T-helper 22 cell (primary cell): Measurements from ENCODE around the gene MSANTD2.
A peak's percentile ranks its signal among the peaks of the same experiment; 100 is the strongest.
"Not testable (repeated sequence)": the region's sequence is repeated elsewhere in the genome, so short reads cannot be mapped to it uniquely, and the experiment has no call there.

Experiments used
- DNase-seq: peaks from one replicate; pipeline ENCODE4 v3.0.0-alpha.2; 2020; ENCODE audit warnings: low read depth

MSANTD2 gene

DNA sequence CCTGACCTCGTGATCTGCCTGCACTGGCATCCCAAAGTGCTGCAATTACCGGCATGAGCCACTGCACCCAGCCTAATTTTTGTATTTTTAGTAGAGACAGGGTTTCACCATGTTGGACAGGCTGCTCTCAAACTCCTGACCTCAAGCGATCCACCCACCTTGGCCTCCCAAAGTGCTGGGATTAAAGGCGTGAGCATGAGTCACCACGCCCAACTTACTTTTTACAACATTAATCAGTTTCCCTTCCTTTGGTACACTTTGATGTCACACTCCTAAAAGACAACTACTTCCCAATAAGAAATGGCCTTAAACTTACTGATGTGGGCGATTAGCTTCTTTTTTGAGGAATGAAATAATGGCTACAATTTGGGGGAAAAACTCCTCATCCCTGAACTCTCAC, 29.2 kb downstream of the MSANTD2 start:
- not testable (repeated sequence) for DNase-seq

DNA sequence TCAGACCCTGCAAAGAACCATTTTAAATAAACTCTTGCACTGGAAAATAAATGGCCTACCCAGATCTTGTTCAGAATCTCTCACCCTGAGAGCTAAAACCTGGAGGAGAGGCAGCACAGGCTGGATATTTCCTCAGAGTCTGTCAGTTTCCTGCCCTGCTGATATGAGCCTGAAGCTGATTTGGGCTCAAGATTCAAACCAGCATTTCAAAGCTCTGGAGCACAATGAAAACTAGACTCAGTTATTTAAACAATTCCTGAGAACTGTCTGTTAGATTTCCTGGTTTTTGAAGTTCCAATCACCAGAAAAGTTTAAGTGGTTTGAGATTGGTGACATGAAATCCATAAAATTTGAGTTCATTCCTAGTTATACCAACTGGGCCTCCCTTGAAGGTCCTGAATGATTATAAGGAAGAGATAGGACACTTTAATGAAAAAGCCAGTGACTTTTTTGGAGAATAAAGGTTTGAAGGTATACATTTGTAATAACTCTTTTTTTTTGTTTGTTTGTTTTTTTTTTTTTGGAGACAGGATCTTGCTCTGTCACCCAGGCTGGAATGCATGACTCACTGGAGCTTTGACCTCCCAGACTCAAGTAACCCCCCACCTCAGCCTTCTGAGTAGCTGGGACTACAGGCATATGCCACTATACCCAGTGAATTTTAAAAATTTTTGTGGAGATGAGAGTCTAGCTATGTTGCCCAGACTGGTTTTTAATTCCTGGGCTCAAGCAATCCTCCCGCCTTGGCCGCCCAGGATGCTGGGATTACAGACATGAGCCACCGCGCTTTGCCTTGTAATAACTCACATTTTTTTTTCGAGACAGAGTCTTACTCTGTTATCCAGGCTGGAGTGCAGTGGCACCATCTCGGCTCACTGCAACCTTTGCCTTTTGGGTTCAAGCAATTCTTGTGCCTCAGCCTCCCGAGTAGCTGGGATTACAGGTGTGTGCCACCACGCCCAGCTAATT, 30.1 kb downstream of the MSANTD2 start:
- no peak for DNase-seq

DNA sequence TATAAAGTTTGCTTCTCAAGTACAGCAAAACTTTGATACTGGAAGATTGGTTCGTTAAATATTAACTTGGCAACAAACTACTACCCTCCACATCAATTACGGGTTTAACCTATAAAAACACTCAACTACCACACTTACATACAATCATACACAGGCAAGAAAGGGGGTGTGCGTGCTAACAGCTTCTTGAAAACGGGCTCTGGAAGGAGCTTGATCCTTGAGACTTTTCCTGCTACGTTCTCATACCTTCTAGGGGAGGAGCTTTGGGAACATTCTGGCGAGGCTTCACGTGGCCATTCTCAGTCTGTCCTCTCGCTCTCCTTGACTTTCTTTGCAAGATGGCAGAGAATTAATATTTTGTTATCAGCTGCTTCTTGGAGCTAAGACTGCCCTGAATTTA, 31.3 kb downstream of the MSANTD2 start:
- no peak for DNase-seq

DNA sequence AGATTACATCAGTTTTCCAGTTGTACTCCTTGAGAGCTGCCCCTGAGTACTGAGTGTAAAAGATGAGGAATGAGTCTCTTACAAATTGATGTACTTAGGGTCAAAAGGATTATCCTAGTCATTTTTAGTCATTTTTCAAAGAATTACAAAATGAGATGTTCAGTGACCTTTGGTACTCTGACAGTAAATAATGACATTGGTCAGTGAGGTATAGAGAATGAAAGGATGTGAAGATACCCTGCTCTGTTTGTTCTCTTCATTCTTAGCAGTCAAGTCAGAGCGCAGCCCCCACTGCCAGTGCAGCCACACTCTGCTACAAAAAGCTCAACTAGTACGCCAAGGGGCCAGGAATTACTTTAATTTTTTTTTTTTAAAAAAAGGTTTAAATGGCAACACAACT, 34.0 kb downstream of the MSANTD2 start:
- DNase-seq = no peak

DNA sequence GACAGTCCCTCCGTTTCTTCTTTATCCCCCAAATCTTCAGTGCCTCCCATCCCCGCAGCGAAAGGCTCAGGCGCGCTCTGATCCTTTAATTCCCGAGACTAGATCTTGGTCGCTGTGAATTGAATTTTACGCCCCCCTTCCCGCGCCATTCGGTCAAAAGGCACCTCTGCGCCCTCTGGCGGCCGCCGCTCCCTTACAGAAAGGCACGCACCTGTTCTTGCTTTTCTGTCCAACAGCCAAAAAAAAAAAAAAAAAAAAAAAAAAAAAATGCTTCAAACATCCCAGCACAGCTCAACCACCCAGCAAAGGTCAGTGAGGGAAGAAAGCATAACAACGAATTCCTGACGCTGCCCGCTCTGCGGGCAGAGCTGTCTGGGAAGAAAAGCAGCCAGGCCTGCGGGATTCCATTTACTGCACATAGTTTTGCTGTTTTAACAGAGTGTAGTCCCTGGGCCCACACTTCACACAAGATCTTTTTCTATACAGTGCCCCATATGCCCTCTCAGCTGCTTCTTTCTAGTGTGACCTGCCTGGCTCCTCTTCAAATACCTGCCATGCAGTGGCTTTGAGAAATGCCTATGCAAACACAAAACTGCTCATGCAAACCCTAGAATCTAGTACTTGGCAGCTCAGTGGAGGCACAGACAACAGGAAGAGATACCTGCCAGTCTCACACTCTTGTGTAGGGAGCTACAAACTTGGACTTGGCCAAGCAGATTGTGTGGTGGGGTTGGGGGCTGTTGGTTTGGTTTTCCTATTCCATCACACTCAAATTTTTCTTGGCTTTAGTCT, 36.9 kb downstream of the MSANTD2 start:
- peak; percentile 61 for DNase-seq

DNA sequence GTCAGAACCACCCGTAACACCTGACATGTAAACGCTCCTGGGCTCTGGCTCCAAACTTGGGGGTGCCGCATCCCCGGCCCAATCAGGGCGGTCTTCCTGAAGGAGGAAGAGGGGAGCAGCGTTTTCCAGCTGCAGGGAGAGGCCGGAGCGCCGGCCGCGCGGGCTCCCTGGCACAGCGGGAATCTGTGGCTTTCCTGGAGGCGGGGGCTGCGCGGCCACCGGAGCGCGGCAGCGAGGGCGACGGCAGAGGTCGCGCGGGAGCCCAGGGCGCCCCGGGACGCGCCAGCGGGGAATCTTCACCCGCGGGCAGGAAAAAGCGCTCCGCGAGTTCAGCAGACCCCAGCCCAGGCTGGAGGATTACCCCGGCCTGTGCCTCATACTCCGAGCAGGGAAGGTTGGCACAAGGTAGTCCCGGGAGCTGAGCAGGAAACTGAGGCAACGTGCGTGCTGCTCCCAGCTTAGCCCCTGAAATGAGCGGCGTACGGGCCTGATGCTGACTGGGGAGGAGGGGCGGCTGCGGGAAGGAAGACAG, 37.5 kb downstream of the MSANTD2 start:
- DNase-seq = no peak

DNA sequence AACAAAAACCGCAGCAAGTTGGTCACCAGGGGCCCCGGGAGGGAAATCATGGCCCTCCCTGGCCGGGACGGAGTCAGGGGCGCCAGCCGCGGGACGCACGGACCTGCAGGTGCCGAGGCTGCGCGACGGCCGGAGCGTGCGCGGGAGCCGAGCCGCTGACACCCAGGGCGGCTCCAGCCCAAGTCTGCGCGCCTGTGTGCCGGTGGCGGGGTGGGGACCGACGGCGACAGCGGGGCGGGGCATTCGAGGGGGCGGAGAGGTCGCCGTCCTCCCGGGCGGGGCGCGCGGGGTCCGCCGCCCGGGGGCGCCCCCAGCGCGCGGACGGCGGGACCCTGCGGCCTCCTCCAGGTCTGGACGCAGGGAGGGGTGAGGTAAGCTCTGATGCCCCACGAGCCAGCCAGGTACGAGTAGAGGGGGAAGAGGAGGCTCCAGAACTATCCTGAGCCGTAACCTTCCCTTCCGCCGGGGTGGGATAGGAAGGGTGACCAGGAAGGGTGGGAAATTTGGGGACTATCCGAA, 38.0 kb downstream of the MSANTD2 start, which contains the start of gene ESAM:
ESAM (minus strand) TSS at position 186 of the 519 bp plus-strand sequence; CDS start at position 50, 136 bp downstream.
- peak; percentile 43 for DNase-seq

DNA sequence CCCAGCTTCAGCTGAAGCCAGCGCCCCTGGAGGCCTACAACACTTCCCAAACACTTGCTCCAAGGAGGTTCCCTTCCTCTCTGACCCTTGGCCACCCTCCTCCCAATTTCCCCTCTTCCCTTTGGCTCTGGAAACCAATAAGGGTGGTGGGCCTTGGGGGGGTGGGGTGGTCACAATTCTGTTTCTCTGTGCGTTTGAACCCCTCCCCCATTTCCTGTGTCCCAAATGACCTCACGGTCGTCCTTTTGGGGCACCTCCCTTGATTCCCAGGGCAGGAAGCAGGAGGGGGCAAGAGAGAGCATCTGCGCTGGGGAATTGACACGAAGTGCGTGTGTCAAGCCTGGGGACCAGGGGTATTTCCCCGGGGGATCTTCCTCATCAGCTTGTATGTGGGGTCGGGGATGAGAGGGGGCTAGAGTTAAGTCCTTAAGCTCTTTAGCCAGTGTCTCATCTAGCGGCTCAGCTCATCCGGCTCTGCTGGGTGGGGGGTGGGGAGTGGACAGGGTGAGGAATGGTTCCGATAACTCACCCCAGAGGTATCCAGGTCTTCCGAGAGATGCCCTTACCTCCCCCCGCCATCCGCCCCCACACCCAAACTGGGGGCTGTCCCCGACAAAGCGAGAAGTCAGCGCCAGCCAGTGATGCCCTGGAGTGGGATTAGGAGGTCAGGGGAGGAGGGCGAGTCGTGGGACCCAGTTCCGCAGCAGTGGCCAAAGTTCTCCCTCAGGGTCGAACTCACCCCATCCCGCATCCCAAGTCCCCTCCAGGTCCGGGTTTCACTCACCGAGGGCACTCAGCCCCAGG, 38.7 kb downstream of the MSANTD2 start:
- no peak for DNase-seq

DNA sequence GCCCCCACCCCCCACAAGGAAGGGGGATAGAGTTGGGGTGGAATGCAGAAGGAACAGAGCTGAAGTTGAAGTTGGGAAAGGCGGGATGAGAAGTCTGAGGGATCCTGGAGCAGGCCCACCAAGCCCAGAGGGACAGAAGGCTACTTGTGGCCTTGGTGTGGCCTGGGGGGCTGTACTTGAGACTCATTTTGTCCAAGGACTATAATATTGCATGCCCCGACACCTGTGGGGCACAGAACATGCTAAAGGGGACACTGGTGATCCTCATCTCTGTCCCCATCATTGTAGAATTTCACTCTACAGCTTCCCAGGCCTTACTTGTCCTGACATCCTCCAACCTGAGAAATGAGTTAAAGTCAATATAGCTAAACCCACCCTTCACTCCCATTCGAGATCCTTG, 39.4 kb downstream of the MSANTD2 start:
- DNase-seq = no peak

DNA sequence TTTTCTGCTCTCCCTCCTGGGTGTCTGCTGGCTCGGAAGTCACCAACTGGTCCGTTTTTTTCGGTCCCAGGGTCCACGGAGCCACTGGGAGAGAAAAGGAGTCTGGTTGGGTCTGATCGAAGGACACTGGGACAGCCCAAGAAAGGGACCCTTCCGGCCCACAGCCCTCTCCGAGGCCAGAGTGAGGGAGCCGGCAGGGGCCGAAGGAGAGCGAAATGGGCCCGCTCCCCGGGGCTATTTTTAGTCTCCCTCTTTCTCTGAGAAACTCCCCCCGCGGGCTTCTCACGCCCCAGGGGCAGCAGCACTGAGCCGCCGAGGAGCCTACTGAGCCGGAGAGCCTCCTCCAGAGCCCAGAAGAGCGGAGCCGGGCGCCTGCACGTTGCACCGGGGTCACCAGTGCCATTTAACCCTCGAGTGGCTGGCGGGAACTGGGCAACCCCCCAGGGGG, 40.0 kb downstream of the MSANTD2 start:
- no peak for DNase-seq

DNA sequence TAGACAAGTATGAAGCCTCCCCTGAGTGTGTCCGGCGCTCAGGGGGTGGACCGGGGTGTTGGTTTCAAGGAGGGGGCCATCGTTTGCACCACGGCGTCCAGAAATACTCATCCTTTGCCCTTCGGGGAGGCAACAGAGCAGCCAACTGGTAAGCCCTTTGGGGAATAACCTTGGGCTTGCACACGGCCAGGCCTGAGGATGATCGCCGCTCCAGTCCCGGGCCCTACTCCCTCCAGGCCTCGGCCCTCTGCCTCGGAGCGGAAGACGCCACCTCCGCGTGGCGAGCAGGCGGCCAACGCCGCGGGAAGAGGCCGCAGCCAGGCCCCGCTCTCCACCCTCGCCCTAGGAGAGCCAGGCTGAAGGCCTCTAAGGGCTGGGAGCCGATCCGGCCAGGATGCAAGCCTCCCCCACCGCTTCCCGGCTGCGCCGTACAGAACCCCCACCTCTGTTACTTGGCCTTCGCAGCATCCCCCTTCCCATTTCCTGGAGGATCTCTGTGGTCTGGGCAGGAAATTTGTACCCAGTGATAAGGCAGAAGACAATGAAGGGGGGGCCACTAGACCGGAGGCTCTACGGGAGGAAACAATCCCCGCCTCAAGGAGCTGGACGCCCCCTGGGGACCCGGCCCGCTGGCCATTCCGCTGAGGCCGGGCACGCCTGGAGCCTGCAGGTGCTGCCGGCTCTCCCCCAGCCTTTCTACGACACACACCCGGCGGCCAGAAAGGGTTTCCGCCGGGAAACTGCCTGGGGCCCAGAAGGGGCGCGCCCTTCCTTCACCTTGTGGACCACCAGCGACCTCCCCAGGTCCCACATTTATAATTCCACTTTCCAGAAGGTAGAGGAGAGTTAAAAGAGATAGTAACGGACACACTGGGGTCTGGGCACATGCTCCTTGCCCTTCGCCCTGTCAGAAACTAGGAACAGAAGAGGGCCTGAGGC, 40.7 kb downstream of the MSANTD2 start:
- DNase-seq = no peak

DNA sequence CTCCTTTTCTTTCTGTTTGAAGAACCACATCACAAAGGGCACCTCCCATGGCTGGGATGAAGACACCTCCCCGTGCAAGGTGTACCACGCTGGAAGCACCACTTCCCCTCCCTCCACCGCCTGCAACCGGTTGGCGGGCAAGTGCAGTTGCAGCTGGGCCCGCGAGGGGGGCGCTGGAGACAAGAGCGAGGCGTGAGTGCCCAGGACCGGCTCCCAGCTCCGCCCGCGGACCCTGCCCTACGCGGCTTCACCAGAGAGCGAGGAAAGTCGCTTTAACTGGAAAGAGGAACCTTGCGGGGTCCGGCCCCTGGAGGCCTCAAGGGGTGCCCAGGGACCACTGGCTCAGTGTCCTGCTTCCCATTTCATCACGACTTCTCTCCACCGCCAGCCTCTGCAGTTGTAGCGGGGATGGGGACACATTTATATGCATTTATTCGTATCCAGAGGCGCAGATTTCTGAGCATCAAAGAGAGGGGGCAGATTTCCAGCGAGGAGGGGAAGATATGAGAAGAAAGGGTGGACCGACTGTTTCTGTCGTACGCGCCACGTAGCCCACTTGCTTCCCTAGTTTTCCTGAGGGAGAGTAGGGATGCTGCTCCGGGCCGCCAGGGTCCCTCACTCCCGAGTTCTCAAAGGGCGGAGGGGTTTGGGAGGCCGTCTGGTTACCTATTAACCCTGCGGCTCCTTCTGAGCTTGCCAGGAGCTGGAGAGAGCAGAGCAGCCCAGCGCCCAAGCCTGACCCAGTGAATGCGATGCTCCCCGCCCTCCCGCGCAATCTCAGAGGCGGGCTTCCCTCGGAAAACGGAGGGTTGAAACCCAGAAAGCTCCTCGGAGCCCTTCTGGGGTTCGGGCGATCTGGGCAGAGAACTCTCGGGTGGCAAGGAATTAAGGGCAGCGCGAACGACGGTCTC, 41.6 kb downstream of the MSANTD2 start:
- peak; percentile 39 for DNase-seq

DNA sequence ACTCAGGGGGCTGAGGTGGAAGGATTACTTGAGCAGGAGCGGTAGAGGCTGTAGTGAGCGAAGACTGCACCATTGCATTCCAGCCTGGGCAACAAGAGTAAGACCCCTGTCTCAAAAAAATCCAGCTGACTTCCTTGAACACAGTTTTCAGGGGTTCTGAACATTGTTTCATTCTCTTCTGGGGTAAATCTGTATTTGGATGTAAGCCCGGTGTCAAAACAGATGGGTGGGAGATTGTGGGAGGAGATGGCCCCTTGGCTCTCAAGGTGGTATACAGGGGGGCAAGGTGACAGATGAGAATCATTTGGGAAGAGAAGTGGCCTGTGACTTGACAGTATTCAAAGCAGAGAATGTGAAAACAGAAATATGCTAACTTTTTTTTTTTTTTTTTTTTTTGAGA, 42.9 kb downstream of the MSANTD2 start:
- no peak for DNase-seq

DNA sequence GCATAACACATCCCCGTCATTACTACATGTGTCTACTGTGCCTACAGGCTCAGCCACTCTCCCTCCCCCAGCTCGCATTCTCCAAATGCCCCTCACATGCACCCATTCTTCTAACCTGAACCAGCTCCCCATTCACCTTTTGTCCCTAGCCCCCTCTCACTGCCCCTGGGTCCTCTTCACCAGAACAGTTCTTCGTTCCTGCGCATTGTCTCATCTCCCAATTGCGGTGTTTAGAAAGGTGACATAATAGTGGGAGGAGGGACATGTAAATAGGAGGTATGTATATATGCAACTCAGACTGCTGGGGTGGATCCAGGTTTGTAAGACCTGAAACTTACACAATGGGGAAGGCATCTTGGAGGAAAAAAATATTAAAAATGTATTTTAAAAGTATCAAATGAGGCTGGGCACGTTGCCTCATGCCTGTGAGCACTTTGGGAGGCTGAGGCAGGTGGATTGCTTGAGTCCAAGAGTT, 43.4 kb downstream of the MSANTD2 start:
- no peak for DNase-seq

DNA sequence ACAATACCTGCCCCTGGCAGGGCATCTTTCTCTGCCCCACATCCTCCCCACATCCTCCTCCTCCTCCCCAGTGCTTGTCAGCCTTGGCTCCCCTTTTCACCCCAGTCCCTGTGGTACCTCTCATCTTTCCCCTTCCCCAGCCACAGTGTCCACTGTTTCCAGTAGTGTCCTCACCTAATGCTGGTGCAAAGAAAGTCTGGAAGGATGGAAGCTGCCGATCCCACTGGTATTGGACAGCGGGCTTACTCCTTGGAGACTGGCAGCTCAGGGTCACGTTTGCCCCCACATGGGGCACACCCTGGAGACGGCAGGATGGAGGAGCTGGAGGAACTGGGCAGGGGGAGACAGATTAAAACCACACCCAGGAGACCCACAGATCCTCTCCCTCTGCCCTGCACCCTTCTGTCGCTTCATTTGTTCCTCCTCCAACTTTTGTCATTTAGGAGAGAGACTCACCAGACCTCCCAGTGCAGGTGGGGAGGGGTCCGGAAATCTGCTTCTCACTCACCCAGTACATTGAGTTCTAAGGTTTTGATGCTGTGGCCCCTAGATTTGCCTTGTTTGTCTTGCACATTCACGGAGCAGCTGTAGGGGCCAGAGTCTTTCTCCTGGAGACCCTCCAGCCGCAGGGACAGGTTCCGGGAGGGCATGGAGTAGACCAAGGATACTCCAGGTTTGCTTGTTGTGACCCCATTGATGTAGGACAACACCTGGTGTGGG, 44.0 kb downstream of the MSANTD2 start:
- DNase-seq = no peak

DNA sequence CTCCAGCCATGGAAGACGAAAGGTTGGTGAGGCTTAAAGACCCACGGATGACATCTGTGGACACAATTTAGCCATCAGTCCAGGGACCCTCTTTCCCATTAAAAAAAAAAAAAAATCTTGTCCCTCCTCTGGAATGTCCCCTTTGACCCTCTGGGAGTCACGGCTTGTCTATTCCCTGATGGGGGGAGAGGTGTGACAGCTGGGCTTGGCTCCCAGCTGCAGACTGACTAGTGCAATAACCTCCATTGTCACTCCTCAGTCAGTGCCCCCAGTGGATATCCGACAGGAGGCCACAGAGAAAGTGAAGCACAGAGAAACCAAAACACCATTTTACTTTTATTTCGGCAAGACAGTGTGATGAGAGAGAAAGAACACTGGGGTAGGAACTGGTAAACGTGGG, 45.5 kb downstream of the MSANTD2 start:
- DNase-seq = no peak

DNA sequence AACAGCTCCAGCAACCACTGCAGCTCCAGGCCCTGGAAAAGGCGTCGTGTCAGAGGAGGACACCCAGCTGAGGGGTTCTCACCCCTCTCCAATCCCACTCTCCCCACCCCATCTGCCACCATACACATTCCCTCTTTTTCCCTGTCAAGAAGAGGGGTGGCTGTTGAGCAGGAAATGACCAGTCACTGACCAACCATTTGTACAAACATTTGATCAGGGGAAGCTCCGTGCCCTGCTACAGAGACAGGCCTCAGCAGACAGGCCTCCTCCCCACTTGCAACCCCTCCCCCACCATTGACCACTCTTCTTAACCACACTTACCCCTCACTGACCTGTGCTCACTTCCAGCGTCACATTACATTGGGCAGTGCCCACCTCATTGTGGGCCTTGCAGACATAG, 45.9 kb downstream of the MSANTD2 start:
- DNase-seq = no peak

DNA sequence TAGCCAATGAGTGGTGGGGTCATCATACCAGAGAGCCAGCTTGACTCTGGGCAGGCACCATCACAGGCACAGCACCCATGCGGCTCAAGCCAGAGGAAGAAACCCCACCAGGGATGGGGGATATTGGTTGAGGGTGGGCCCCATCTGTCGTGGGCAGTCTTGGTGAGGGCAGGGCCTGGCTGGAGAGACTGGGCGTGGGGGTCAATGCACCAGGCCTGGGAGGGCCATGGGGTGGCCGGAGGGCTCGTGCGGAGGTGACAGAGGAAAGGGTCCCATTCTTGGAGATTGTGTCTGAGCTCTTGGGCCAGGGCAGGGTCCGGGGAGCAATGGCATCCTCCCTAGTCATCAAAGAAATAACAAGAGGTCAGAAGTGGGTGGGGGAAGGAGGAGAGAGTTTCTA, 46.6 kb downstream of the MSANTD2 start:
- no peak for DNase-seq
